H9 (cell line): ENCODE results near the gene ENPP7. TPM values are rescaled to one million over a fixed set of nuclear protein-coding genes. Genes with fewer than 3 reads are reported as not detected.

Experiments used
- DNase-seq: peaks from one replicate; pipeline ENCODE4 v3.0.0-alpha.2; 2017
- H2AFZ ChIP-seq: one replicate; pipeline ENCODE4 v1.6.1; 2013; ENCODE audit warnings: mild to moderate bottlenecking, low read length, control low read depth, moderate library complexity
- H2AK5ac ChIP-seq: 2 replicates; pipeline ENCODE4 v1.6.1; 2013; ENCODE audit warnings: low read length, control low read depth, mixed read lengths; ENCODE audit not compliant: insufficient read length
- H2BK120ac ChIP-seq: one replicate; pipeline ENCODE4 v1.6.1; 2013; ENCODE audit warnings: low read depth, mild to moderate bottlenecking, low read length, control low read depth, inconsistent platforms; ENCODE audit not compliant: poor library complexity, severe bottlenecking
- H2BK12ac ChIP-seq: 2 replicates; pipeline ENCODE4 v1.6.1; 2013; ENCODE audit warnings: low read length, control low read depth, mixed read lengths, low read depth; ENCODE audit not compliant: insufficient read length
- H2BK15ac ChIP-seq: 2 replicates; pipeline ENCODE4 v1.6.1; 2013; ENCODE audit warnings: low read depth, low read length, control low read depth
- H2BK20ac ChIP-seq: one replicate; pipeline ENCODE4 v1.6.1; 2013; ENCODE audit warnings: low read depth, mild to moderate bottlenecking, low read length, control low read depth, inconsistent platforms; ENCODE audit not compliant: poor library complexity, severe bottlenecking
- H2BK5ac ChIP-seq: 2 replicates; pipeline ENCODE4 v1.6.1; 2013; ENCODE audit warnings: low read length, control low read depth, mixed read lengths; ENCODE audit not compliant: insufficient read length
- H3K14ac ChIP-seq: 2 replicates; pipeline ENCODE4 v1.6.1; 2013; ENCODE audit warnings: low read length, control low read depth; ENCODE audit not compliant: insufficient read depth
- H3K18ac ChIP-seq: 2 replicates; pipeline ENCODE4 v1.6.1; 2013; ENCODE audit warnings: low read depth, mild to moderate bottlenecking, mixed read lengths, low read length, control low read depth; ENCODE audit not compliant: insufficient read length
- H3K23ac ChIP-seq: 2 replicates; pipeline ENCODE4 v1.6.1; 2013; ENCODE audit warnings: low read length, control low read depth, mixed read lengths, low read depth; ENCODE audit not compliant: insufficient read length
- H3K23me2 ChIP-seq: 2 replicates; pipeline ENCODE4 v1.6.1; 2013; ENCODE audit warnings: low read depth, mild to moderate bottlenecking, mixed read lengths, low read length, control low read depth; ENCODE audit not compliant: insufficient read length, poor library complexity, severe bottlenecking
- H3K27ac ChIP-seq: 2 replicates; pipeline ENCODE4 v1.5.1; 2013; ENCODE audit warnings: low read length, control low read depth, mixed read lengths, low read depth; ENCODE audit not compliant: insufficient read length
- H3K27me3 ChIP-seq: 2 replicates; pipeline ENCODE4 v1.6.1; 2013; ENCODE audit warnings: low read length, control low read depth, inconsistent platforms; ENCODE audit not compliant: insufficient read depth
- H3K4ac ChIP-seq: 2 replicates; pipeline ENCODE4 v1.6.1; 2013; ENCODE audit warnings: low read depth, mild to moderate bottlenecking, control low read depth, inconsistent platforms, low read length, moderate library complexity
- H3K4me1 ChIP-seq: 2 replicates; pipeline ENCODE4 v1.6.1; 2013; ENCODE audit warnings: low read length, control low read depth, inconsistent platforms; ENCODE audit not compliant: insufficient read depth
- H3K4me2 ChIP-seq: 2 replicates; pipeline ENCODE4 v1.6.1; 2013; ENCODE audit warnings: low read length, control low read depth, mixed read lengths; ENCODE audit not compliant: insufficient read length, insufficient read depth
- H3K56ac ChIP-seq: 2 replicates; pipeline ENCODE4 v1.6.1; 2013; ENCODE audit warnings: low read depth, mild to moderate bottlenecking, mixed read lengths, low read length, control low read depth; ENCODE audit not compliant: insufficient read length
- H3K79me1 ChIP-seq: 2 replicates; pipeline ENCODE4 v1.6.1; 2013; ENCODE audit warnings: low read depth, mild to moderate bottlenecking, moderate library complexity, low read length, control low read depth, inconsistent platforms; ENCODE audit not compliant: insufficient read depth, poor library complexity, severe bottlenecking
- H3K79me2 ChIP-seq: 2 replicates; pipeline ENCODE4 v1.6.1; 2013; ENCODE audit warnings: low read length, control low read depth, inconsistent platforms; ENCODE audit not compliant: insufficient read depth
- H3K9ac ChIP-seq: 2 replicates; pipeline ENCODE4 v1.6.1; 2013; ENCODE audit warnings: low read length, control low read depth, mixed read lengths; ENCODE audit not compliant: insufficient read length; ENCODE audit errors: extremely low read depth
- H3K9me3 ChIP-seq: one replicate; pipeline ENCODE4 v1.6.1; 2013; ENCODE audit warnings: low read depth, low read length, inconsistent platforms; ENCODE audit not compliant: control insufficient read depth
- H3T11ph ChIP-seq: one replicate; pipeline ENCODE4 v1.6.1; 2013; ENCODE audit warnings: mild to moderate bottlenecking, low read length, control low read depth, inconsistent platforms
- H4K20me1 ChIP-seq: one replicate; pipeline ENCODE4 v1.6.1; 2013; ENCODE audit not compliant: control insufficient read depth, insufficient read length, insufficient read depth
- H4K5ac ChIP-seq: 2 replicates; pipeline ENCODE4 v1.6.1; 2013; ENCODE audit warnings: low read depth, mild to moderate bottlenecking, mixed read lengths, low read length, control low read depth; ENCODE audit not compliant: insufficient read length
- H4K8ac ChIP-seq: replicated peaks from 2 replicates; pipeline ENCODE4 v1.6.1; 2013; ENCODE audit warnings: low read length, control low read depth, mixed read lengths, low read depth; ENCODE audit not compliant: insufficient read length
- H4K91ac ChIP-seq: 2 replicates; pipeline ENCODE4 v1.6.1; 2013; ENCODE audit warnings: low read depth, mild to moderate bottlenecking, moderate library complexity, mixed read lengths, low read length, control low read depth; ENCODE audit not compliant: insufficient read length
- H3K27ac Mint-ChIP-seq, 3 experiments: 2 replicates in 2 of 3; 3 replicates in 1 of 3; pipeline ENCODE4 v1.8.0; 2020 to 2021; ENCODE audit warnings: mixed read lengths in 3 of 3, mild to moderate bottlenecking in 1 of 3, moderate library complexity in 1 of 3
- H3K27me3 Mint-ChIP-seq: 2 replicates; pipeline ENCODE4 v1.8.0; 2021; ENCODE audit warnings: low read depth, mild to moderate bottlenecking, moderate library complexity, mixed read lengths
- H3K36me3 Mint-ChIP-seq, 3 experiments: 2 replicates in 2 of 3; 3 replicates in 1 of 3; pipeline ENCODE4 v1.8.0; 2020 to 2021; ENCODE audit warnings: low read depth in 3 of 3, mixed read lengths in 3 of 3; ENCODE audit not compliant: insufficient read depth in 1 of 3
- H3K4me1 Mint-ChIP-seq, 2 experiments: 2 replicates each; pipeline ENCODE4 v1.8.0; 2020; ENCODE audit warnings: mixed read lengths in 2 of 2
- H3K4me3 Mint-ChIP-seq, 2 experiments: 2 replicates in 1 of 2; 3 replicates in 1 of 2; pipeline ENCODE4 v1.8.0; 2020 to 2021; ENCODE audit warnings: mild to moderate bottlenecking in 2 of 2, mixed read lengths in 2 of 2, moderate library complexity in 1 of 2
- H3K9me3 Mint-ChIP-seq, 2 experiments: 2 replicates in 1 of 2; 3 replicates in 1 of 2; pipeline ENCODE4 v1.8.0; 2020; ENCODE audit warnings: mild to moderate bottlenecking in 2 of 2, mixed read lengths in 2 of 2, moderate library complexity in 1 of 2
- CTCF ChIP-seq: fragments of 200-600 bp; sonication (generic); conservative IDR thresholded peaks from 3 replicates; pipeline ENCODE4 v1.8.0; 2021; ENCODE audit warnings: antibody characterized with exemption, mild to moderate bottlenecking
- WGBS: extraction: QIAGEN DNeasy Blood & Tissue Kit; methylation state at CpG from one replicate; pipeline ENCODE4 v1.1.7; 2013; ENCODE audit warnings: missing lambda C conversion rate, low lambda C conversion rate, mixed read lengths; ENCODE audit not compliant: insufficient read length; ENCODE audit errors: extremely low coverage; 5-methylcytosine and 5-hydroxymethylcytosine counted together
- total RNA-seq: library from RNA; stranded (reverse); gene quantifications from 2 replicates; pipeline ENCODE4 v1.2.1, GENCODE V29; 2021

ENPP7 gene
- total RNA-seq, 1 experiment from 2014 or later, result not detected

DNA sequence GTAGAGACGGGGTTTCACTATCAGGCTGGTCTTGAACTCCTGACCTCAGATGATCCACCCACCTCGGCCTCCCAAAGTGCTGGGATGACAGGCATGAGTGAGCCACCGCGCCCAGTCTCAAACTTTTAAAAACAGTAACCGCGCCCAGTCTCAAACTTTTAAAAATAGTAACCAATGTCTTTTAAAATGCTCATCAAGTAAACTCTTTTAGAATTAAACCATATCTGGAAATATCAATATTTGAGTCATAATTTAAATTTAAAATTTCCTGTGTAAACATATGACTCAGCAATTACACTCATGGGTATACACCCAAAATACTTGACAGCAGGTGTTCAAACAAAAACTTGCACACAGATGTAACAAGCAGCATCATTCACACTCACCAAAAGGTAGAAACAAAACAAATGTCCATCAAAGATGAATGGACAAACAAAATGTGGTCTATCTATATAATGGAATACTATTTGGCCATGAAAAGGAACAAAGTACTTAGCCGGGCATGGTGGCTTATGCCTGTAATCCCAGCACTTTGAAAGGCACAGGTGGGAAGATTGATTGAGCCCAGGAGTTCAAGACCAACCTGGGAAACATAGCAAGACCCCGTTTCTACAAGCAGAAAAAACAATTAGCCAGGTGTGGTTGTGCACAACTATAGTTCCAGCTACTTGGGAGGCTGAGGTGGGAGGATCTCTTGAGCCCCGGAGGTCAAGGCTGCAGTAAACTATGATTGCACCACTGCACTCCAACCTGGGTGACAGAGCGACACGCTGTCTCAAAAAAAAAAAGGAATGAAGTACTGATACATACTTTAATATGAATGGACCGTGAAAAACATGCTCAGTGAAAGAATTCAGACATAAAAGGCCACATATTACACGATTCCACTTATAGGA lies 20.2 kb downstream of the ENPP7 start:
- no peak for DNase-seq
- H3K9me3 ChIP-seq, result no peaks in the 10 kb centered on the region
- H3K4me1 ChIP-seq, result peaks cover 2% of the 10 kb centered on the region; the same call in 1 of the 2 replicates
- Mint-ChIP-seq H3K36me3 (no peaks in the 10 kb centered on the region), H3K27me3 (peaks cover 75% of the 10 kb centered on the region), H3K27ac (no peak overlapping the region), H3K4me3 (no peak overlapping the region), H3K4me1 (peaks cover 12 to 16% of the 10 kb centered on the region in 2 experiments), H3K9me3 (no peaks in the 10 kb centered on the region)
- H3K79me1 ChIP-seq, result no peaks in the 10 kb centered on the region
- no peak for TF ChIP-seq CTCF
- H3K23me2 ChIP-seq, result peaks cover 14% of the 10 kb centered on the region
- H3K27me3 ChIP-seq, result peaks cover 17% of the 10 kb centered on the region
- H3K56ac ChIP-seq, result no peak overlapping the region
- H3K79me2 ChIP-seq, result no peaks in the 10 kb centered on the region
- no peak overlapping the region for H2AK5ac ChIP-seq
- no peak overlapping the region for H4K5ac ChIP-seq
- H3K4me2 ChIP-seq, result no peak overlapping the region
- WGBS, result no CpG with 5 or more reads among the region's 13 CpGs
- no peak overlapping the region for H3K14ac ChIP-seq
- H2AFZ ChIP-seq, result no peak overlapping the region
- no peak overlapping the region for H4K91ac ChIP-seq
- H3T11ph ChIP-seq, result no peak overlapping the region
- H3K9ac ChIP-seq, result no peak overlapping the region
- H2BK20ac ChIP-seq, result no peak overlapping the region
- H2BK5ac ChIP-seq, result no peak overlapping the region
- no peak overlapping the region for H3K23ac ChIP-seq
- no peak overlapping the region for H3K27ac ChIP-seq
- no peak overlapping the region for H2BK120ac ChIP-seq
- peaks cover 5% of the 10 kb centered on the region for H4K20me1 ChIP-seq
- no peak overlapping the region for H4K8ac ChIP-seq
- H3K4ac ChIP-seq, result no peak overlapping the region
- no peak overlapping the region for H2BK12ac ChIP-seq
- H2BK15ac ChIP-seq, result no peak overlapping the region
- no peak overlapping the region for H3K18ac ChIP-seq
